Stimulated activated naive B cell treated with anti-CD40 and anti-IgM and Interleukin-4, amounts not matched to agents 10 μg/mL and 1 μg/mL and 100 μg/mL, for 72 hours (primary cell): Measurements from ENCODE around the gene MGME1.
"Not testable (repeated sequence)": the region's sequence is repeated elsewhere in the genome, so short reads cannot be mapped to it uniquely, and the experiment has no call there.

Experiments
- ATAC-seq, 2 donors: fragments of 150-1000 bp; cut with Tn5 transposase; replicated peaks; 2 replicates each; pipeline ENCODE4 v1.10.0; 2021; ENCODE audit warnings: moderate library complexity in 1 of 2
- DNase-seq: peaks from one replicate; pipeline ENCODE4 v3.0.0; 2021
- H3K27ac Mint-ChIP-seq: one replicate; pipeline ENCODE4 v1.8.0; 2022; ENCODE audit warnings: mild to moderate bottlenecking, mixed read lengths
- H3K27me3 Mint-ChIP-seq, 2 donors: one replicate each; pipeline ENCODE4 v1.8.0; 2022; ENCODE audit warnings: mixed read lengths in 2 of 2
- H3K36me3 Mint-ChIP-seq, 2 donors: one replicate each; pipeline ENCODE4 v1.8.0; 2022; ENCODE audit warnings: mixed read lengths in 2 of 2, mild to moderate bottlenecking in 1 of 2
- H3K4me1 Mint-ChIP-seq, 2 donors: one replicate each; pipeline ENCODE4 v1.8.0; 2022; ENCODE audit warnings: mixed read lengths in 2 of 2, mild to moderate bottlenecking in 1 of 2
- H3K4me3 Mint-ChIP-seq, 2 donors: one replicate each; pipeline ENCODE4 v1.8.0; 2022; ENCODE audit warnings: mild to moderate bottlenecking in 2 of 2, mixed read lengths in 2 of 2, moderate library complexity in 1 of 2
- H3K9me3 Mint-ChIP-seq, 2 donors: one replicate each; pipeline ENCODE4 v1.8.0; 2022; ENCODE audit warnings: mixed read lengths in 2 of 2, mild to moderate bottlenecking in 1 of 2

Gene MGME1

DNA sequence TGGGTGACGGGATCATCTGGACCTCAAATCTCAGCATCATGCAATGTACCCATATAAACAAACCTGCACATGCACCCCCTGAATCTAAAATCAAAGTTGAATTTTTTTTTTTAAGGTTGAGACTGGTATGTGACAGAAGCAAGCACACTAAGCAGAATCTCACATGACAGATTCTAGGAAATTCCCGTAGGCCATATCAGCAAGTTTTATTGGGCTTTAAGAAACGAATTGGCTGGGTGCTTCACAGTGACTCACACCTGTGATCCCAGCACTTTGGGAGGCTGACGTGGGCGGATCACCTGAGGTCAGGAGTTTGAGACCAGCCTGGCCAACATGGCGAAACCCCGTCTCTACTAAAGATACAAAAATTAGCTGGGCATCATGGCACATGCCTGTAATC lies 58.2 kb downstream of the MGME1 start:
- ATAC-seq, H3K27ac Mint-ChIP-seq, DNase-seq, H3K4me3 Mint-ChIP-seq, H3K36me3 Mint-ChIP-seq, H3K9me3 Mint-ChIP-seq, H3K4me1 Mint-ChIP-seq: not testable (repeated sequence)
- peaks cover 3 to 13% of the 10 kb centered on the region in 2 donors for H3K27me3 Mint-ChIP-seq

GRCh38 chr20:18030020-18030419 lies 61.2 kb downstream of the MGME1 start:
- Mint-ChIP-seq H3K9me3 (no peaks in the 10 kb centered on the region), H3K27ac (no peak overlapping the region), H3K27me3 (peaks cover 12 to 14% of the 10 kb centered on the region in 2 donors), H3K4me1 (no peaks in the 10 kb centered on the region), H3K4me3 (no peak overlapping the region), H3K36me3 (no peaks in the 10 kb centered on the region)
- DNase-seq (no peak), ATAC-seq (no peak)

DNA sequence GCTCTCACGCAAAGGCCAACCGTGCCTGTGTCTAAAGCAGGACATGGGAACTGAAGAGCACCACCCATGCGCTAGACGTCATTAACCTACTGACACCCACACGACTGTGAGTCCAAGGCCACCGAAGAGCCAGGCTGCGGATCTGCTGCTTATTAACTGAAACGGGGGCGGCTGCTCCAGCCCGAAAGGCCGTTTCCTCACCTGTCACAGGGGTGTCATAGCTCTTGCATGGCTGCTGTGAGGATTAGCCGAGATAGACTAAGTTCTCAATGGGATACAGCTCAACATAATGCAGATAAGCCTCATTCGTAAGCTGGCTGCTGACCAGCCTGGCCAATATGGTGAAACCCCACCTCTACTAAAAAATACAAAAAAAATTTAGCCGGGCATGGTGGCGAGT lies 62.2 kb downstream of the MGME1 start:
- H3K9me3 Mint-ChIP-seq = no peaks in the 10 kb centered on the region
- no peak overlapping the region for H3K4me3 Mint-ChIP-seq
- no peak overlapping the region for H3K27ac Mint-ChIP-seq
- no peaks in the 10 kb centered on the region for H3K36me3 Mint-ChIP-seq
- H3K4me1 Mint-ChIP-seq = no peaks in the 10 kb centered on the region
- ATAC-seq (no peak), DNase-seq (no peak)
- H3K27me3 Mint-ChIP-seq = peaks cover 12 to 16% of the 10 kb centered on the region in 2 donors

DNA sequence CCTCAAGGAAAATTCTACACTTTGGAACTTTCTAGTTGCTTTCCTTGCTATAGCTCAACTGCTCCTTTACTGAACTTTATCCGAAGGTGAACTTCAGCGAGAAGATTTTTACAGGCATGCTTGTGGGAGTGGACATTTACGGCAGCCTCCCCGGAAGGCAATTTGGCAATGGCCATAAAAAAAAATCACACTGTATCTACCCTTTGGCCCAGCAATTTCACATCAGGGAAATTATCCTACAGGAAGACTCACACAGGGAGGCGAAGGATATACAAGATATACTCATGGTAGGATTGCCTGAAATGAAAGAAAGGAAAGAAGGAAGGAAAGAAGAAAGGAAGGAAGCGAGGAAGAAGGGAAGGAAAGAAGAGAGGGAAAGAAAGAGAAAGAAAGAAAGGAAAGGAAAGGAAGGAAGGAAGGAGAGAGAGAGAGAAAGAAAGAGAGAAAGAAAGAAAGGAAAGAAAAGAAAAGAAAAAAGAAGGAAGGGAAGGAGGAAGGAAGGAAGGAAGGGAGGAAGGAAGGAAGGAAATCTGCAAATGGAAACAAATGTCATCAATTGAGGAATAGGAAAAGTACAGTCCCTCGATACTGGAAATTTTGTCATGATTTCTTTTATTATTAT lies 63.2 kb downstream of the MGME1 start:
- ATAC-seq = no peak
- no peaks in the 10 kb centered on the region for H3K36me3 Mint-ChIP-seq
- no peak for DNase-seq
- H3K4me3 Mint-ChIP-seq = no peak overlapping the region
- H3K27ac Mint-ChIP-seq = no peak overlapping the region
- H3K9me3 Mint-ChIP-seq = no peaks in the 10 kb centered on the region
- no peaks in the 10 kb centered on the region for H3K4me1 Mint-ChIP-seq
- peaks cover 6 to 16% of the 10 kb centered on the region in 2 donors for H3K27me3 Mint-ChIP-seq

DNA sequence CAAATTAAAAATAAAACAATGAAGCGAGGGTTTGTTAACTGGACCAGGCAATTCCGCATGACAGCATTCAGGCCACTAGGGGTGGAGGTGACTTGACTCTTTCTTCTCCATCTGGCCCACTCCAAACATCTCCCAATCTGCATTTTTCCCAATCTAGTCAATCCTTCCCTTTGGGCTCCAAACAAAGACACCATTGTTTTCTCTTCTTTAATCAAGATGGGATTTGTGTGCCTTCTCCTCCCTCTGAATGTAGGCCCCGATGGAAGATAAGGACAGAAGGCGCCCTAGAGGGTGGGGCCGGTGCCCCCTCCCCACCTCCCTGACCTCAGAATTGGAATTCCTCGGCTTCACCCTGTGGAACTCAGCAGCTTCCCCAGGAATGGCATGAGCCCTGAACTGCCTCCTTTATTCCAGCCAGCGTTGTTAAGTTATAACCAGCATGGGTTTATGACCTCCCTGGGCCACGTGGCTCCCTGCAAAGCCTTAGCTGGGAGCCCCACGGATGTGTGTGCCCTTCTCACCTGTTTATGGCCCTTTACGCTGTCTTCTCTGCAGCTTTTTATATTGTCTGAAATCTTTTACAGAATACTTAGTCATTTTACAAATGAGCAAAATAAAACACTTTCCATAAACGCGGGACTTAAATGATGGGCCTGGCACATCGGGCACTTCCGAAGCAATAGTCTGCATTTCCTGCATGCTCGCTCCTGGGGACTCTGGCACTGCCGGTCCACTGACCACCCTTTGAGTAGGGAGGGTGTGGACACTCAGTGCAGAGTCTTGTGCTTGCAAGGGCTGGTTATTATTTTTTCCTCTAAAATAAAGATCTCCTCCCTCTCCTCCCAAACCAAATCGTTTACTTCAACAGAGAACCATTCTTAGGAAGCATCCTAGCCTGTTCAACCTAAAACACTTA lies 64.4 kb downstream of the MGME1 start:
- no peak for ATAC-seq

DNA sequence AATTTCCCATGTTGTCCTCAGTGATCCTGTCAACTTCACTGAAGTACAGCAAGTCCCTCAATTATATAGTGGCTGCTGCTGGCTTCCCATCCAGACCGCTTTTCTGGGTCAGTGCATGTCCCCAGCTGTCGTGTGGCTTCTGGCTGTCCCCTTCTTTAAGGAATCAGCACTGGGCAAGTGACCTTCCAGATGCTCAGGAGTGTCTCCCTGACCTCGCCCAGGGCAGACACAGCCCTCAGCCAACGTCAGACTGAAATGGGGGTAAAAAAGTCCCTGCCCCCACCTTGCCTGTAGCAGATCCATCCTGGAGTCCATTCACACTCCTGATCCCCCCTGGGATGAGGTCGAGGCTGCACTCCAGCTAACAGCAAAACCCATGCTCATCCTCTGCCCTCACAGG lies 65.2 kb downstream of the MGME1 start:
- no peak for ATAC-seq
- Mint-ChIP-seq H3K4me1 (no peaks in the 10 kb centered on the region), H3K27me3 (peaks cover 23 to 26% of the 10 kb centered on the region in 2 donors), H3K36me3 (no peaks in the 10 kb centered on the region), H3K9me3 (no peaks in the 10 kb centered on the region), H3K4me3 (no peak overlapping the region), H3K27ac (no peak overlapping the region)
- no peak for DNase-seq

More for the DNA sequence above, 64.4 kb downstream of the MGME1 start:
- Mint-ChIP-seq H3K4me1 (no peaks in the 10 kb centered on the region), H3K9me3 (no peaks in the 10 kb centered on the region), H3K27me3 (peaks cover 18 to 22% of the 10 kb centered on the region in 2 donors), H3K4me3 (no peak overlapping the region), H3K27ac (no peak overlapping the region), H3K36me3 (no peaks in the 10 kb centered on the region)
- no peak for DNase-seq

DNA sequence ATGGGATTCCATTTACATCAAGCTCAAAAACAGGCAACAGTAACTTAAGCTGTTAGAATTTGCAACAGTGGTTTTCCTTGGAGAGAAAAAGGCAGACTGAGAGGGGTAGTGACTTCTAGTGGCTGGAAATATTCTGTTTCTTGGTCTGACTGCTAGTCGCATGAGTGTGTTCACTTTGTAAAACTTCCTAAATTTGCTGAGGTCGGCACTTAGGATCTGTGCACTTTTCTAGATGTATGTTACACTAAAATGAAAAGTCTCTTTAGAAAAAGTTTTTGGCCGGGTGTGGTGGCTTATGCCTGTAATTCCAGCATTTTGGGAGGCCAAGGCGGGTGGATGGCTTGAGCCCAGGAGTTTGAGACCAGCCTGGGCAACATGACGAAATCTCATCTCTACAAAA lies 70.2 kb downstream of the MGME1 start:
- Mint-ChIP-seq H3K4me1 (no peaks in the 10 kb centered on the region), H3K36me3 (peaks cover 0 to 1% of the 10 kb centered on the region in 2 donors), H3K9me3 (peaks cover 4% of the 10 kb centered on the region in 2 donors), H3K27me3 (peaks cover 46 to 58% of the 10 kb centered on the region in 2 donors), H3K27ac (peak overlapping the region; percentile 59), H3K4me3 (no peak overlapping the region)
- ATAC-seq = no peak
- no peak for DNase-seq
